ENCODE results near the gene LMF1. TPM values are rescaled to one million over a fixed set of nuclear protein-coding genes. Genes with fewer than 3 reads are reported as not detected.

LMF1 gene
- total and polyA plus RNA-seq, 9 of the 15 experiments (the other 6 are each of a cell fraction or from before 2014, with no cell fraction given) = 0.11 to 1.6 (median 0.55) TPM; not detected in 1

DNA sequence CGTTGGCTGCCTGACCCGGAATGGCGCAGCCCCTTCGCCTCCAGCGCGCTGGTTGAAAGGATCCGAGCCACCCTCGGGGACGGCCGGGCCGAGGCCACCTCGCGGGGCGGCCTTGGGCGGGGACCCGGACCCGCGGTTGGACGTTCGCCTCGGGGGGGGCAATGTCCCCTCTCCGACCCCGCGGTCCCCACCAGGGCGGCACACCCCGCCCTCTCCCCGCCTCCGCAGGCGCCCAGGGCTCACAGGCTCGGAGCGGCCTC lies 9.7 kb upstream of the LMF1 start:
- Histone ChIP-seq H3K4me3 (no peak overlapping the region), H3K27ac (ENCODE audit: extremely low read depth, low read depth, low read length) (no peak overlapping the region), H3K9ac (ENCODE audit: insufficient read depth in 1 of 2, low read depth in 2 of 2, low read length in 2 of 2) (no peak overlapping the region), H3K79me2 (ENCODE audit: control insufficient read depth, insufficient read depth, low read length) (no peaks in the 10 kb centered on the region), H3K4me2 (ENCODE audit: insufficient read depth, low read length) (no peak overlapping the region), H3K36me3 (ENCODE audit: control insufficient read depth, insufficient read depth, low read length) (no peaks in the 10 kb centered on the region), H2AFZ (ENCODE audit: low read depth, low read length) (no peak overlapping the region), H3K9me1 (ENCODE audit: control insufficient read depth, insufficient read depth, low read length) (no peaks in the 10 kb centered on the region), H3K9me3 (replicated peaks; ENCODE audit: control insufficient read depth, insufficient read depth, low read depth, low read length) (no peaks in the 10 kb centered on the region), H3K4me1 (replicated peaks in 1 of 2; ENCODE audit: control insufficient read depth in 2 of 2, insufficient read depth in 2 of 2, low read length in 2 of 2) (peaks cover 0 to 68% of the 10 kb centered on the region in 2 experiments; a peak in 2 of 5 replicates), H3K27me3 (ENCODE audit: control insufficient read depth in 2 of 2, insufficient read depth in 2 of 2, low read length in 2 of 2) (peaks cover 22 to 81% of the 10 kb centered on the region in 2 experiments; a peak in 4 of 5 replicates), H4K20me1 (replicated peaks; ENCODE audit: control insufficient read depth, insufficient read depth, low read length) (peaks cover 19% of the 10 kb centered on the region)
- DNase-seq (ENCODE audit: extremely low read depth in 1 of 4, low spot score in 3 of 4) (no peak), ATAC-seq (no peak), FAIRE-seq (no peak)
- in situ Hi-C loops (cut with MboI) = no loop called here
- BruUV-seq (replicated peaks) = no TSS peak
- ChIA-PET POLR2A (no interaction called here), CTCF (ENCODE audit: low intra/inter-chr PET ratio) (no interaction called here)
- 40% methylated on average over 1 of the region's 31 CpGs for WGBS (ENCODE audit: insufficient coverage, low coverage, missing lambda C conversion rate)
- intact Hi-C loops (cut with micrococcal nuclease) = no loop called here
- TF ChIP-seq MCM7 (IDR thresholded peaks at IDR 0.05) (no peak), DNMT1 (IDR thresholded peaks at IDR 0.05) (no peak), ZNF197 (CRISPR knock-in tag; IDR thresholded peaks at IDR 0.05; ENCODE audit: low read depth) (no peak), POLR2B (IDR thresholded peaks at IDR 0.05; ENCODE audit: low read depth, partially characterized antibody) (no peak), FOXJ2 (tag; IDR thresholded peaks at IDR 0.05) (no peak), SREBF2 (CRISPR knock-in tag; IDR thresholded peaks at IDR 0.05) (no peak), ZNF253 (CRISPR knock-in tag; conservative IDR thresholded peaks at IDR 0.05) (no peak), ESRRA (IDR thresholded peaks at IDR 0.05; ENCODE audit: borderline replicate concordance, low read depth) (no peak), FOSL1 (tag; conservative IDR thresholded peaks at IDR 0.05) (no peak)
- TF ChIP-seq, protein P1, sequence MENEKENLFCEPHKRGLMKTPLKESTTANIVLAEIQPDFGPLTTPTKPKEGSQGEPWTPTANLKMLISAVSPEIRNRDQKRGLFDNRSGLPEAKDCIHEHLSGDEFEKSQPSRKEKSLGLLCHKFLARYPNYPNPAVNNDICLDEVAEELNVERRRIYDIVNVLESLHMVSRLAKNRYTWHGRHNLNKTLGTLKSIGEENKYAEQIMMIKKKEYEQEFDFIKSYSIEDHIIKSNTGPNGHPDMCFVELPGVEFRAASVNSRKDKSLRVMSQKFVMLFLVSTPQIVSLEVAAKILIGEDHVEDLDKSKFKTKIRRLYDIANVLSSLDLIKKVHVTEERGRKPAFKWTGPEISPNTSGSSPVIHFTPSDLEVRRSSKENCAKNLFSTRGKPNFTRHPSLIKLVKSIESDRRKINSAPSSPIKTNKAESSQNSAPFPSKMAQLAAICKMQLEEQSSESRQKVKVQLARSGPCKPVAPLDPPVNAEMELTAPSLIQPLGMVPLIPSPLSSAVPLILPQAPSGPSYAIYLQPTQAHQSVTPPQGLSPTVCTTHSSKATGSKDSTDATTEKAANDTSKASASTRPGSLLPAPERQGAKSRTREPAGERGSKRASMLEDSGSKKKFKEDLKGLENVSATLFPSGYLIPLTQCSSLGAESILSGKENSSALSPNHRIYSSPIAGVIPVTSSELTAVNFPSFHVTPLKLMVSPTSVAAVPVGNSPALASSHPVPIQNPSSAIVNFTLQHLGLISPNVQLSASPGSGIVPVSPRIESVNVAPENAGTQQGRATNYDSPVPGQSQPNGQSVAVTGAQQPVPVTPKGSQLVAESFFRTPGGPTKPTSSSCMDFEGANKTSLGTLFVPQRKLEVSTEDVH (IDR thresholded peaks at IDR 0.05; ENCODE audit: low read depth, partially characterized antibody) = no peak
- TF ChIP-seq, protein P2, sequence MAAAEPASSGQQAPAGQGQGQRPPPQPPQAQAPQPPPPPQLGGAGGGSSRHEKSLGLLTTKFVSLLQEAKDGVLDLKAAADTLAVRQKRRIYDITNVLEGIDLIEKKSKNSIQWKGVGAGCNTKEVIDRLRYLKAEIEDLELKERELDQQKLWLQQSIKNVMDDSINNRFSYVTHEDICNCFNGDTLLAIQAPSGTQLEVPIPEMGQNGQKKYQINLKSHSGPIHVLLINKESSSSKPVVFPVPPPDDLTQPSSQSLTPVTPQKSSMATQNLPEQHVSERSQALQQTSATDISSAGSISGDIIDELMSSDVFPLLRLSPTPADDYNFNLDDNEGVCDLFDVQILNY (CRISPR knock-in tag; IDR thresholded peaks at IDR 0.05) = no peak
- TF ChIP-seq, protein P3, sequence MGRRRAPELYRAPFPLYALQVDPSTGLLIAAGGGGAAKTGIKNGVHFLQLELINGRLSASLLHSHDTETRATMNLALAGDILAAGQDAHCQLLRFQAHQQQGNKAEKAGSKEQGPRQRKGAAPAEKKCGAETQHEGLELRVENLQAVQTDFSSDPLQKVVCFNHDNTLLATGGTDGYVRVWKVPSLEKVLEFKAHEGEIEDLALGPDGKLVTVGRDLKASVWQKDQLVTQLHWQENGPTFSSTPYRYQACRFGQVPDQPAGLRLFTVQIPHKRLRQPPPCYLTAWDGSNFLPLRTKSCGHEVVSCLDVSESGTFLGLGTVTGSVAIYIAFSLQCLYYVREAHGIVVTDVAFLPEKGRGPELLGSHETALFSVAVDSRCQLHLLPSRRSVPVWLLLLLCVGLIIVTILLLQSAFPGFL (CRISPR knock-in tag; IDR thresholded peaks at IDR 0.05) = no peak
- TF ChIP-seq, protein P4, sequence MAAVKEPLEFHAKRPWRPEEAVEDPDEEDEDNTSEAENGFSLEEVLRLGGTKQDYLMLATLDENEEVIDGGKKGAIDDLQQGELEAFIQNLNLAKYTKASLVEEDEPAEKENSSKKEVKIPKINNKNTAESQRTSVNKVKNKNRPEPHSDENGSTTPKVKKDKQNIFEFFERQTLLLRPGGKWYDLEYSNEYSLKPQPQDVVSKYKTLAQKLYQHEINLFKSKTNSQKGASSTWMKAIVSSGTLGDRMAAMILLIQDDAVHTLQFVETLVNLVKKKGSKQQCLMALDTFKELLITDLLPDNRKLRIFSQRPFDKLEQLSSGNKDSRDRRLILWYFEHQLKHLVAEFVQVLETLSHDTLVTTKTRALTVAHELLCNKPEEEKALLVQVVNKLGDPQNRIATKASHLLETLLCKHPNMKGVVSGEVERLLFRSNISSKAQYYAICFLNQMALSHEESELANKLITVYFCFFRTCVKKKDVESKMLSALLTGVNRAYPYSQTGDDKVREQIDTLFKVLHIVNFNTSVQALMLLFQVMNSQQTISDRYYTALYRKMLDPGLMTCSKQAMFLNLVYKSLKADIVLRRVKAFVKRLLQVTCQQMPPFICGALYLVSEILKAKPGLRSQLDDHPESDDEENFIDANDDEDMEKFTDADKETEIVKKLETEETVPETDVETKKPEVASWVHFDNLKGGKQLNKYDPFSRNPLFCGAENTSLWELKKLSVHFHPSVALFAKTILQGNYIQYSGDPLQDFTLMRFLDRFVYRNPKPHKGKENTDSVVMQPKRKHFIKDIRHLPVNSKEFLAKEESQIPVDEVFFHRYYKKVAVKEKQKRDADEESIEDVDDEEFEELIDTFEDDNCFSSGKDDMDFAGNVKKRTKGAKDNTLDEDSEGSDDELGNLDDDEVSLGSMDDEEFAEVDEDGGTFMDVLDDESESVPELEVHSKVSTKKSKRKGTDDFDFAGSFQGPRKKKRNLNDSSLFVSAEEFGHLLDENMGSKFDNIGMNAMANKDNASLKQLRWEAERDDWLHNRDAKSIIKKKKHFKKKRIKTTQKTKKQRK (IDR thresholded peaks at IDR 0.05; ENCODE audit: borderline replicate concordance, low read depth, low read length) = no peak
- TF ChIP-seq, protein P5, sequence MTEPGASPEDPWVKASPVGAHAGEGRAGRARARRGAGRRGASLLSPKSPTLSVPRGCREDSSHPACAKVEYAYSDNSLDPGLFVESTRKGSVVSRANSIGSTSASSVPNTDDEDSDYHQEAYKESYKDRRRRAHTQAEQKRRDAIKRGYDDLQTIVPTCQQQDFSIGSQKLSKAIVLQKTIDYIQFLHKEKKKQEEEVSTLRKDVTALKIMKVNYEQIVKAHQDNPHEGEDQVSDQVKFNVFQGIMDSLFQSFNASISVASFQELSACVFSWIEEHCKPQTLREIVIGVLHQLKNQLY (CRISPR knock-in tag; conservative IDR thresholded peaks at IDR 0.05) = no peak

Measured in K562 (cell line).